ENCODE results near the gene PKP3. TPM values are rescaled to one million over a fixed set of nuclear protein-coding genes. Genes with fewer than 3 reads are reported as not detected.

Gene PKP3
- polyA plus RNA-seq, 1 of the 3 experiments (the other 2 are of a cell fraction): 1.4 TPM

GRCh38 chr11:407651-408123 lies 13.7 kb downstream of the PKP3 start:
- WGBS (ENCODE audit: low lambda C conversion rate): 77% methylated on average over 26 of the region's 28 CpGs
- no peaks in the 10 kb centered on the region for H3K27me3 ChIP-seq (ENCODE audit: insufficient read depth)
- H4K20me1 ChIP-seq (ENCODE audit: insufficient read depth): no peaks in the 10 kb centered on the region
- H2AFZ ChIP-seq (ENCODE audit: low read depth): no peak overlapping the region
- no peak overlapping the region; a peak in 1 of 4 replicates for H3K4me3 ChIP-seq (ENCODE audit: low read depth in 2 of 2, low read length in 1 of 2)
- no peak for DNase-seq
- no peaks in the 10 kb centered on the region for H3F3A ChIP-seq (replicated peaks; ENCODE audit: insufficient read depth)
- peaks cover 0 to 19% of the 10 kb centered on the region in 2 experiments; a peak in 1 of 4 replicates for H3K4me1 ChIP-seq (ENCODE audit: control insufficient read depth in 1 of 2, insufficient read depth in 2 of 2, low read depth in 1 of 2, low read length in 1 of 2)
- no peak overlapping the region for H3K4me2 ChIP-seq
- H3K9me3 ChIP-seq: no peaks in the 10 kb centered on the region
- H3K9me2 ChIP-seq: no peaks in the 10 kb centered on the region
- no peaks in the 10 kb centered on the region for H3K36me3 ChIP-seq (replicated peaks in 1 of 2; ENCODE audit: control insufficient read depth in 1 of 2, insufficient read depth in 2 of 2, low read length in 1 of 2)
- H3K79me2 ChIP-seq (ENCODE audit: insufficient read depth): no peaks in the 10 kb centered on the region
- H3K27ac ChIP-seq (ENCODE audit: low read depth in 2 of 2, low read length in 1 of 2): no peak overlapping the region
- CTCF ChIA-PET: interaction anchor here (0.9 to 6.6 kb wide), 5 partner anchors 11 to 111 kb away, joined by 3 to 77 read pairs (median 4); partner anchors contain the start of genes ANO9 and PTDSS2
- TF ChIP-seq EP300 (IDR thresholded peaks at IDR 0.05; ENCODE audit: borderline replicate concordance in 1 of 2, low read depth in 1 of 2, low read length in 1 of 2) (no peak), RXRA (IDR thresholded peaks at IDR 0.05; ENCODE audit: borderline replicate concordance, low read depth) (no peak), JUND (IDR thresholded peaks at IDR 0.05) (no peak), YY1 (IDR thresholded peaks at IDR 0.05; ENCODE audit: low read depth) (no peak), CTCF (IDR thresholded peaks at IDR 0.05) (no peak)
- no peak overlapping the region for H3K9ac ChIP-seq
- POLR2A ChIA-PET: interaction anchor here (0.9 to 1.7 kb wide), 3 partner anchors 36 to 170 kb away, joined by 3 to 8 read pairs (median 4); partner anchors contain the start of gene PTDSS2

- no peak overlapping the region for H3K27ac ChIP-seq (ENCODE audit: low read depth in 2 of 2, low read length in 1 of 2)
- peaks cover 0 to 19% of the 10 kb centered on the region in 2 experiments; a peak in 1 of 4 replicates for H3K4me1 ChIP-seq (ENCODE audit: control insufficient read depth in 1 of 2, insufficient read depth in 2 of 2, low read depth in 1 of 2, low read length in 1 of 2)
- no peaks in the 10 kb centered on the region for H3K79me2 ChIP-seq (ENCODE audit: insufficient read depth)
- no peaks in the 10 kb centered on the region for H3F3A ChIP-seq (replicated peaks; ENCODE audit: insufficient read depth)
- no peaks in the 10 kb centered on the region for H3K36me3 ChIP-seq (replicated peaks in 1 of 2; ENCODE audit: control insufficient read depth in 1 of 2, insufficient read depth in 2 of 2, low read length in 1 of 2)
- H3K9me3 ChIP-seq: no peaks in the 10 kb centered on the region
- no peaks in the 10 kb centered on the region for H3K9me2 ChIP-seq
- no peak for DNase-seq
- 90% methylated on average over 7 of the region's 15 CpGs for WGBS (ENCODE audit: low lambda C conversion rate)
- POLR2A ChIA-PET: interaction anchor here (0.7 to 1.4 kb wide), 2 partner anchors 39 to 41 kb away, joined by 3 to 8 read pairs; partner anchors contain the start of gene PTDSS2
- H3K4me2 ChIP-seq: no peak overlapping the region
- H2AFZ ChIP-seq (ENCODE audit: low read depth): no peak overlapping the region
- H3K9ac ChIP-seq: no peak overlapping the region
- CTCF ChIA-PET: interaction anchor here (1.6 to 6.6 kb wide), 3 partner anchors 12 to 41 kb away, joined by 3 to 77 read pairs (median 31); partner anchors contain the start of genes ANO9 and PTDSS2
- H3K27me3 ChIP-seq (ENCODE audit: insufficient read depth): no peaks in the 10 kb centered on the region
- no peak overlapping the region for H3K4me3 ChIP-seq (ENCODE audit: low read depth in 2 of 2, low read length in 1 of 2)
- H4K20me1 ChIP-seq (ENCODE audit: insufficient read depth): no peaks in the 10 kb centered on the region
- TF ChIP-seq TAF1 (IDR thresholded peaks at IDR 0.05; ENCODE audit: borderline replicate concordance, low read depth, low read length) (no peak), USF1 (IDR thresholded peaks at IDR 0.05; ENCODE audit: borderline replicate concordance, low read depth) (no peak), RFX5 (IDR thresholded peaks at IDR 0.05; ENCODE audit: low read length) (no peak), FOSL2 (IDR thresholded peaks at IDR 0.05; ENCODE audit: borderline replicate concordance, low read depth) (no peak), YY1 (IDR thresholded peaks at IDR 0.05; ENCODE audit: low read depth) (no peak), POLR2AphosphoS5 (IDR thresholded peaks at IDR 0.05; ENCODE audit: low read depth, low read length) (no peak), NRF1 (IDR thresholded peaks at IDR 0.05; ENCODE audit: low read depth, low read length) (no peak), EZH2phosphoT487 (IDR thresholded peaks at IDR 0.05; ENCODE audit: borderline replicate concordance, low read depth) (no peak), REST (IDR thresholded peaks at IDR 0.05; ENCODE audit: low read depth, low read length) (no peak), MAX (IDR thresholded peaks at IDR 0.05; ENCODE audit: low read depth) (no peak), MXI1 (IDR thresholded peaks at IDR 0.05; ENCODE audit: low read depth, low read length) (no peak), RCOR1 (IDR thresholded peaks at IDR 0.05; ENCODE audit: low read length) (no peak), GATA2 (CRISPR knock-in tag; IDR thresholded peaks at IDR 0.05) (no peak)
These were observed 14.4 kb downstream of the PKP3 start for GRCh38 chr11:408154-409007.
